NCI-H2171 (cell line): ENCODE measurements around the gene SEC61B.

Experiments
- DNase-seq: peaks from one replicate; lab custom pipeline; 2025; lab: John Stamatoyannopoulos, UW

The SEC61B gene

GRCh38 chr9:99274016-99274415, 51.9 kb downstream of the SEC61B start:
- DNase-seq: no peak

GRCh38 chr9:99274495-99274894, 52.4 kb downstream of the SEC61B start:
- no peak for DNase-seq
